ENCODE measurements around the gene NAIF1.
"Not testable (repeated sequence)": the region's sequence is repeated elsewhere in the genome, so short reads cannot be mapped to it uniquely, and the experiment has no call there.

Gene NAIF1

GRCh38 chr9:128025736-128026135 lies 41.4 kb downstream of the NAIF1 start:
- no peak for DNase-seq

GRCh38 chr9:128024761-128025308 lies 42.3 kb downstream of the NAIF1 start:
- no peak for DNase-seq

GRCh38 chr9:128023671-128024070 lies 43.4 kb downstream of the NAIF1 start:
- not testable (repeated sequence) for DNase-seq

- no peak for DNase-seq
These were observed 44.2 kb downstream of the NAIF1 start for GRCh38 chr9:128022886-128023285.

- DNase-seq, result no peak
These were observed 46.0 kb downstream of the NAIF1 start for GRCh38 chr9:128021098-128021497.

GRCh38 chr9:128020692-128021091 lies 46.4 kb downstream of the NAIF1 start:
- DNase-seq, result no peak

- DNase-seq, result no peak
These were observed 51.4 kb downstream of the NAIF1 start for GRCh38 chr9:128015696-128016095.
